GM06990 (cell line): Measurements from ENCODE around the gene FRS2.

Experiments
- DNase-seq: peaks from one replicate; pipeline ENCODE4 v3.0.0-alpha.2; 2011; ENCODE audit not compliant: insufficient read length; ENCODE audit errors: extremely low read depth
- H3K27me3 ChIP-seq: replicated peaks from 2 replicates; pipeline ENCODE4 v1.6.0; 2011; ENCODE audit warnings: low read length; ENCODE audit not compliant: control insufficient read depth, insufficient read depth
- H3K36me3 ChIP-seq: 2 replicates; pipeline ENCODE4 v1.5.1; 2011; ENCODE audit warnings: low read length; ENCODE audit not compliant: control insufficient read depth, insufficient read depth
- H3K4me3 ChIP-seq: replicated peaks from 2 replicates; pipeline ENCODE4 v1.5.1; 2011; ENCODE audit warnings: low read depth, mild to moderate bottlenecking, control low read depth, low read length
- TF ChIP-seq, protein P1 (sequence below): IDR thresholded peaks from 2 replicates; pipeline ENCODE4 v1.5.1; 2011; ENCODE audit warnings: low read length, control low read depth, mild to moderate bottlenecking, inconsistent platforms; ENCODE audit not compliant: insufficient read depth, poor library complexity, severe bottlenecking

The FRS2 gene

DNA sequence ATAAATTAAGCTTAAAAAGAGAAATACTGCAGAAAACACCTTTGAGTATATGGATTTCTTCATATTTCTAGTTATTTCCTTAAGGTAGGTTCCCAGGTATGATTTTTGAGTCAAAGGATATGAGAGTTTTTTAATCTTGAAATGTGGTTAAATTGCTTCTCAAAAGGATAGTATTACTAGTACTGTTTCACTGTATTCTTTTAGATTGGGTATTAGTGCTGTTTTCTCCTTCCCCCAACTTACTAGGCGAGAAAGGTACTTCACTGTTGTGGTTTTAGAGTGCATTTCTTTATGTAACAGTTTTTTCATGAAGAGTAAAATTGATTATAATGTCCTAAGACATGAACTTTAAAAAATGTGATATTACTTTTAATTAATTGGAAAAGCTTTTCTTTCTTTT is 13.5 kb downstream of the FRS2 start:
- H3K4me3 ChIP-seq = no peak overlapping the region
- no peak for DNase-seq
- TF ChIP-seq, protein P1, sequence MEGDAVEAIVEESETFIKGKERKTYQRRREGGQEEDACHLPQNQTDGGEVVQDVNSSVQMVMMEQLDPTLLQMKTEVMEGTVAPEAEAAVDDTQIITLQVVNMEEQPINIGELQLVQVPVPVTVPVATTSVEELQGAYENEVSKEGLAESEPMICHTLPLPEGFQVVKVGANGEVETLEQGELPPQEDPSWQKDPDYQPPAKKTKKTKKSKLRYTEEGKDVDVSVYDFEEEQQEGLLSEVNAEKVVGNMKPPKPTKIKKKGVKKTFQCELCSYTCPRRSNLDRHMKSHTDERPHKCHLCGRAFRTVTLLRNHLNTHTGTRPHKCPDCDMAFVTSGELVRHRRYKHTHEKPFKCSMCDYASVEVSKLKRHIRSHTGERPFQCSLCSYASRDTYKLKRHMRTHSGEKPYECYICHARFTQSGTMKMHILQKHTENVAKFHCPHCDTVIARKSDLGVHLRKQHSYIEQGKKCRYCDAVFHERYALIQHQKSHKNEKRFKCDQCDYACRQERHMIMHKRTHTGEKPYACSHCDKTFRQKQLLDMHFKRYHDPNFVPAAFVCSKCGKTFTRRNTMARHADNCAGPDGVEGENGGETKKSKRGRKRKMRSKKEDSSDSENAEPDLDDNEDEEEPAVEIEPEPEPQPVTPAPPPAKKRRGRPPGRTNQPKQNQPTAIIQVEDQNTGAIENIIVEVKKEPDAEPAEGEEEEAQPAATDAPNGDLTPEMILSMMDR = no peak
- H3K36me3 ChIP-seq = no peaks in the 10 kb centered on the region
- no peaks in the 10 kb centered on the region for H3K27me3 ChIP-seq

DNA sequence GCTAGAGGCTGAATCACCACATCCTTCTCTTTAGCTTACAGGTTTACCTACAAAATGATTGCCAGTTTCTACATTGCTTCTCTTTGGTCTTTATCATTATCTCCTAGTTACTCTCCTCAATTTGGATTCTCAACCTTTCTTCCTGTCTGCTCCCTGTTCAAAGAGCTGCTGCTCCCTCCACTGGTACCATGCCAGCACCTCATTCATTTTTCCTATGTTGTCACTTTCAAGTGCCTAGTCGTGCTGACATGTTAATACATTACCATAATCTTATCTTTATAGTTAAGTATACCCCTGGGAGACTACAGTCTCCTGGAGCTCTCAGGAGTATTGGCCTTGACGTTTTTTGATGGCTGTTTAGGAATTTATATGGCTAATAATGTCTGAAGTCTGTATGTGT is 14.2 kb downstream of the FRS2 start:
- TF ChIP-seq, protein P1 = no peak

DNA sequence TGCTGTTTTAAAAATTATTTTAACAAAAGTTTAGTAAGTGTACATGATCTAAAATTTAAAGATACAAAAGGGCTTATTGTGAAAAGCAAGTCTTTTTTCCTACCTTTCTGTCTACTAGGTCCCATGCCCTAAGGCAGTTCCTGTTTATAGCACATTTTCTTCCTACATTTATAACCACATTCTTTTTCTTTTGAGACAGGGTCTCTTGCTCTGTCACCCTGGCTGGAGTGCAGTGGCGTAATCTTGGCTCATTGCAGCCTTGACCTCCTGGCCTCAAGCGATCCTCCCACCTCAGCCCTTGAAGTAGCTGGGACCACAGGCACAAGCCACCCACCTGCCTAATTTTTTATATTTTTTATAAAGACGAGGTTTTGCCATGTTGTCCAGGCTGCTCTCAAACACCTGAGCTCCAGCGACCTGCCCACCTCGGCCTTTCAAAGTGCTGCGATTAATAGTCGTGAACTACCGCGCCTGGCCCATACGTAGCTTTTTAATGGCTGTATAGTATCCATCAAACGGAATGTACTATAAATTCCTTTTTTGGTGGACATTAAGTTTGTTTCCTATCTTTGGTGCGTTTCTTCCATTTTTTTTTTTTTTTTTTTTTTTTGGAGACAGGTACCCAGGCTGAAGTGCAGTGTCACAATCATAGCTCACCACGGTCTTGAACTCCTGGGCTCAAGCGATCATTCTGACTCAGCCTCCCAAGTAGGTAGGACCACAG is 20.9 kb downstream of the FRS2 start:
- no peak overlapping the region for H3K4me3 ChIP-seq
- TF ChIP-seq, protein P1 = no peak
- no peak for DNase-seq

More for the DNA sequence above, 14.2 kb downstream of the FRS2 start:
- Histone ChIP-seq H3K4me3 (no peak overlapping the region), H3K27me3 (no peaks in the 10 kb centered on the region), H3K36me3 (no peaks in the 10 kb centered on the region)
- no peak for DNase-seq

DNA sequence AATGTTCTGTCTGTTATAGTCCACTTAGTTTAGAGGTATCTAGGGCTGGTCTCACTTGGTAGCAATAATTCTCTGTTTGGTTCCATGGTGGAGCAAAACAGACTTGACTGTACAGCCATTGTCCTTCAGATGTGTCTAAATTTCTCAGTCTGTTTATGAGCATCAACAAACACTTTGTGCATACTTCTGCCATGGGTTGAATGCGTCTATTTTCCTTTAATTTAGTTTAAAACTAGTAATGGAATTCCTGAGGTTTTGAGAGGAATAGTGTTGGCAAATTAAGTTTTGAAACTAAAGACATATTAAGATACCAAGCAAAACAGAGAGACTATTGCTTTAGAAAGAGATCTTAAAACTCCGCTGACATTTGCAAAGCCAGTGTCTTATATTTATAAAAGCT is 22.6 kb downstream of the FRS2 start:
- no peak for DNase-seq
- H3K27me3 ChIP-seq = no peaks in the 10 kb centered on the region
- H3K36me3 ChIP-seq = no peaks in the 10 kb centered on the region
- TF ChIP-seq, protein P1 = no peak
- H3K4me3 ChIP-seq = no peak overlapping the region

More for the DNA sequence above, 20.9 kb downstream of the FRS2 start:
- Histone ChIP-seq H3K36me3 (no peaks in the 10 kb centered on the region), H3K27me3 (no peaks in the 10 kb centered on the region)

DNA sequence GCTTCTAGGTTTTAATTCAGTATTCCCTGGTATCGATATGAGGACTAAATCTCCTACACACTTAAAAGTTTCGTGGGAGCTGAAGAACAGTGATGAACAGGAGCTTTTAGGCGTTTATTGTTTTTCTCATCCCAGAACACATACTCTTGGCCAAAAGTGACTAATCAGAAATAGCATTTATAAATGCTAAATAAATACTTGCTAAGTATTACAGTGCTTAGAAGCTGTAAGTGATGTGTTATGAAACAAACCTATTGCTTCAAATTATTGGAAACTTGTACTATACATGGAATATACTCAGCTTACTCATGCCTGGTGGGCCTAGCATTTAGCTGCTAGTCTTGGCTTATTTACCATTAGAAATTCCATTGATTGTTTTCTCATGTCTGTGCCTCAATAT is 24.9 kb downstream of the FRS2 start:
- Histone ChIP-seq H3K4me3 (no peak overlapping the region), H3K27me3 (no peaks in the 10 kb centered on the region), H3K36me3 (no peaks in the 10 kb centered on the region)
- DNase-seq = no peak
- TF ChIP-seq, protein P1 = no peak

DNA sequence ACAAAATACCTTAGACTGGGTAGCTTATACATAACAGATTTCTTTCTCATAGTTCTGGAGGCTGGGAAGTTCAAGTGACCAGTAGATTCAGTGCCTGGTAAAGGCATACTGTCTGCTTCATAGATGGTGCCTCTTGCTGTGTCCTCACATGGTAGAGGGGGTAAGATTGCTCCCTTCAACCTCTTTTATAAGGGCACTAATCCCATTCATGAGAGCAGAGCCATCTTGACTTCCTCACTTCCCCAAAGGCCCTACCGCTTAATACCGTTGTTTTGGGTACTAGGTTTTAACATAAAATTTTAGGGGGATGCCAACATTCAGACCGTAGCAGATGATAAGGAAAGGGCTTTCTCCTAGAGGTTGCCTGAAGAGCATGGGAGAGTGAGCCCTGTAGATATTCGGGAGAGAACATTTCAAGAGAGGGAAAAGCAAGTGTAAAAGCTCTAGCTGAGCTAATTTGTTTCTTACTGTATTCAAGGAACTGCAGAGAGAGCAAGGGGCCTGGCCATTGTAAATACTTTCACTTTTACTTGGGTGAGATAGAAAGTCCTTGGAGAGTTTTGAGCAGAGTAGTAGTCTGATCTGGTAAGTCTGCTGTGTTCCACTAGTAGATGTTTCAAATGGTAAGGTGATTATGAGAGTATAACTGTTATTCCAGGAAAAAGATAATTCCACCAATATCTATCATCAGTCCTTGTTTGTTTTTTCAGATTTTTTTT is 27.3 kb downstream of the FRS2 start:
- Histone ChIP-seq H3K36me3 (no peaks in the 10 kb centered on the region), H3K4me3 (peak overlapping the region; percentile 51), H3K27me3 (no peaks in the 10 kb centered on the region)
- DNase-seq = peak; percentile 22
- TF ChIP-seq, protein P1 = no peak
